HepG2 (cell line): ENCODE results near the gene QSOX1. TPM values are rescaled to one million over a fixed set of nuclear protein-coding genes. Genes with fewer than 3 reads are reported as not detected.

Source experiments
- ATAC-seq: fragments of 200-7000 bp; cut with Tn5 transposase; 3 replicates; pipeline ENCODE4 v1.9.1; 2020; ENCODE audit warnings: mild to moderate bottlenecking, moderate library complexity
- BruUV-seq: library from RNA; stranded (reverse); fragments of 400-500 nt; replicated peaks from 2 replicates; lab custom pipeline; 2021; lab: Mats Ljungman, UMichigan
- CTCF ChIA-PET: fragments of 300-600 bp; formaldehyde crosslinking; extraction: SDS; loops from one replicate; lab custom pipeline; 2021; ENCODE audit warnings: low total read pairs, inconsistent platforms, low intra/inter-chr PET ratio; lab: Yijun Ruan, JAX
- POLR2A ChIA-PET: fragments of 350-600 bp; sonication (Branson Sonifier 250); formaldehyde crosslinking; loops from one replicate; lab custom pipeline; 2020; ENCODE audit warnings: antibody characterized with exemption, inconsistent platforms; lab: Yijun Ruan, JAX
- DNase-seq: peaks from one replicate; pipeline ENCODE4 v3.0.0-alpha.2; 2015; ENCODE audit warnings: low spot score
- FAIRE-seq: peaks from 3 replicates; lab custom pipeline; 2011; peaks lifted over from hg19 to GRCh38; lab: Jason Lieb, UNC
- H2AFZ ChIP-seq: one replicate; pipeline ENCODE4 v1.6.1; 2011; ENCODE audit warnings: low read length, inconsistent platforms
- H3K27ac ChIP-seq: fragments of 300-600 bp; 3 replicates; pipeline ENCODE4 v1.8.0; 2011; ENCODE audit warnings: mixed run types, mild to moderate bottlenecking, mixed read lengths, low read length, inconsistent platforms; ENCODE audit not compliant: insufficient read depth; ENCODE audit errors: extremely low read length
- H3K27me3 ChIP-seq, 2 experiments: fragments of 200-600 bp in 1 of 2; 2 replicates in 1 of 2; 3 replicates in 1 of 2; pipeline versions ENCODE4 v1.6.0 to v1.8.0; 2011; ENCODE audit warnings: low read length in 2 of 2, mild to moderate bottlenecking in 2 of 2, moderate library complexity in 2 of 2, inconsistent platforms in 1 of 2; ENCODE audit not compliant: insufficient read depth in 2 of 2, control insufficient read depth in 1 of 2
- H3K36me3 ChIP-seq, 2 experiments: fragments of 200-600 bp in 1 of 2; replicated peaks in 1 of 2; 2 replicates in 1 of 2; 3 replicates in 1 of 2; pipeline versions ENCODE4 v1.5.1 to v1.8.0; 2011; ENCODE audit warnings: low read length in 2 of 2, inconsistent platforms in 1 of 2; ENCODE audit not compliant: insufficient read depth in 2 of 2, control insufficient read depth in 1 of 2
- H3K4me1 ChIP-seq: 2 replicates; pipeline ENCODE4 v1.5.1; 2012; ENCODE audit warnings: low read length, inconsistent platforms; ENCODE audit not compliant: insufficient read depth
- H3K4me2 ChIP-seq: 2 replicates; pipeline ENCODE4 v1.6.0; 2011; ENCODE audit warnings: low read depth, low read length, inconsistent platforms
- H3K4me3 ChIP-seq, 3 experiments: fragments of 200-600 bp in 1 of 3; sonication (generic), shearing (Covaris generic) in 1 of 3; replicated peaks in 1 of 3; 2 replicates each; pipeline ENCODE4 v1.5.1; 2011 to 2016; ENCODE audit warnings: low read length in 3 of 3, inconsistent platforms in 2 of 3, low read depth in 2 of 3, mild to moderate bottlenecking in 2 of 3, control low read depth in 1 of 3, mixed read lengths in 1 of 3; ENCODE audit not compliant: insufficient read depth in 1 of 3
- H3K79me2 ChIP-seq: one replicate; pipeline ENCODE4 v1.6.1; 2011; ENCODE audit warnings: low read length, inconsistent platforms; ENCODE audit not compliant: insufficient read depth
- H3K9ac ChIP-seq: 2 replicates; pipeline ENCODE4 v1.6.0; 2011; ENCODE audit warnings: mild to moderate bottlenecking, low read depth, low read length, inconsistent platforms; ENCODE audit not compliant: insufficient read depth
- H3K9me3 ChIP-seq: 2 replicates; pipeline ENCODE4 v1.5.1; 2012; ENCODE audit warnings: mild to moderate bottlenecking, low read length
- H4K20me1 ChIP-seq: 2 replicates; pipeline ENCODE4 v1.6.0; 2011; ENCODE audit warnings: inconsistent platforms, mild to moderate bottlenecking, low read length, moderate library complexity; ENCODE audit not compliant: insufficient read depth
- CENPX ChIP-seq: sonication (generic); formaldehyde crosslinking; IDR thresholded peaks from 2 replicates; pipeline ENCODE4 v1.9.0; 2021; ENCODE audit warnings: mild to moderate bottlenecking, missing genetic modification reagents, moderate library complexity
- KLF16 ChIP-seq, 2 experiments: sonication (generic) in 1 of 2; formaldehyde crosslinking in 1 of 2; IDR thresholded peaks; 2 replicates each; pipeline versions ENCODE4 v1.6.1 to v1.8.0; 2016 to 2023; ENCODE audit warnings: missing genetic modification reagents in 2 of 2, missing compliant biosample characterization in 1 of 2
- MTA1 ChIP-seq: sonication (generic); formaldehyde crosslinking; IDR thresholded peaks from 2 replicates; pipeline ENCODE4 v1.4.0; 2020; ENCODE audit warnings: missing genetic modification reagents, mild to moderate bottlenecking, borderline replicate concordance
- MTA3 ChIP-seq: sonication (generic); formaldehyde crosslinking; IDR thresholded peaks from 2 replicates; pipeline ENCODE4 v1.4.0; 2020; ENCODE audit warnings: missing genetic modification reagents
- MTF1 ChIP-seq: sonication (generic); formaldehyde crosslinking; IDR thresholded peaks from 2 replicates; pipeline ENCODE4 v1.5.0; 2020; ENCODE audit warnings: missing genetic modification reagents
- NFKB2 ChIP-seq: sonication (generic); formaldehyde crosslinking; IDR thresholded peaks from 2 replicates; pipeline ENCODE4 v1.4.0; 2020; ENCODE audit warnings: missing genetic modification reagents, borderline replicate concordance
- NFYC ChIP-seq: IDR thresholded peaks from 2 replicates; pipeline ENCODE4 v1.6.1; 2016; ENCODE audit warnings: missing genetic modification reagents, missing compliant biosample characterization
- POLR2AphosphoS2 ChIP-seq: IDR thresholded peaks from 2 replicates; pipeline ENCODE4 v1.6.1; 2011; ENCODE audit warnings: low read depth, low read length, improper control_type of control experiment
- SMYD3 ChIP-seq: sonication (generic); formaldehyde crosslinking; IDR thresholded peaks from 2 replicates; pipeline ENCODE4 v1.8.1; 2023; ENCODE audit warnings: mild to moderate bottlenecking, missing genetic modification reagents
- ZC3H13 ChIP-seq: sonication (generic); formaldehyde crosslinking; IDR thresholded peaks from 2 replicates; pipeline ENCODE4 v1.8.1; 2023; ENCODE audit warnings: mild to moderate bottlenecking, missing genetic modification reagents, moderate library complexity
- ZIK1 ChIP-seq: sonication (generic); formaldehyde crosslinking; IDR thresholded peaks from 2 replicates; pipeline ENCODE4 v1.5.0; 2020; ENCODE audit warnings: mild to moderate bottlenecking, low read depth, missing genetic modification reagents, borderline replicate concordance
- ZNF264 ChIP-seq: sonication (generic); formaldehyde crosslinking; IDR thresholded peaks from 2 replicates; pipeline ENCODE4 v1.4.0; 2020; ENCODE audit warnings: missing genetic modification reagents
- ZNF460 ChIP-seq: sonication (generic); formaldehyde crosslinking; IDR thresholded peaks from 2 replicates; pipeline ENCODE4 v1.5.1; 2020; ENCODE audit warnings: missing genetic modification reagents, mild to moderate bottlenecking, borderline replicate concordance
- ZNF572 ChIP-seq: sonication (generic); formaldehyde crosslinking; IDR thresholded peaks from 2 replicates; pipeline ENCODE4 v1.5.1; 2020; ENCODE audit warnings: mild to moderate bottlenecking, missing genetic modification reagents
- WGBS: methylation state at CpG from one replicate; pipeline ENCODE4 v1.1.6; 2017; ENCODE audit warnings: low lambda C conversion rate; 5-methylcytosine and 5-hydroxymethylcytosine counted together
- in situ Hi-C: cut with HindIII; loops from 2 replicates; pipeline ENCODE4 v1.10.0; 2017; ENCODE audit warnings: low pct_unique_long_range_greater_than_20kb; ENCODE audit not compliant: extremely low pct_ligation_motif_present
- intact Hi-C: fragments of 100-400 bp; cut with micrococcal nuclease; formaldehyde crosslinking; loops from one replicate; pipeline ENCODE4 v1.10.0; 2022; ENCODE audit not compliant: unreplicated experiment
- polyA plus RNA-seq, 8 experiments: library from polyadenylated mRNA; depleted of rRNA in 3 of 8; stranded (reverse) in 7 of 8; unstranded in 1 of 8; fragments of >200 nt; fragmentation: Illumina TruSeq in 4 of 8; extraction: Trizol in 4 of 8; gene quantifications; 2 replicates each; pipeline versions ENCODE4 v1.2.1 to v1.2.3, GENCODE V29; 2011 to 2016; ENCODE audit warnings: low read depth in 4 of 8, missing spikeins in 1 of 8, mixed read lengths in 1 of 8; ENCODE audit not compliant: insufficient read depth in 1 of 8
- total RNA-seq, 5 experiments: library from RNA; depleted of rRNA; stranded (reverse); fragments of >200 nt; fragmentation: Illumina TruSeq; extraction: Trizol; gene quantifications; 2 replicates each; pipeline ENCODE4 v1.2.3, GENCODE V29; 2016; ENCODE audit warnings: low read depth in 1 of 5
- TF ChIP-seq, protein P1 (sequence below): sonication (generic); formaldehyde crosslinking; IDR thresholded peaks from 2 replicates; pipeline ENCODE4 v1.4.0; 2020; ENCODE audit warnings: low read depth, mild to moderate bottlenecking, missing genetic modification reagents
- TF ChIP-seq, protein P2 (sequence below): sonication (generic); formaldehyde crosslinking; IDR thresholded peaks from 2 replicates; pipeline ENCODE4 v1.8.1; 2023; ENCODE audit warnings: missing genetic modification reagents, inconsistent platforms, borderline replicate concordance
- TF ChIP-seq, protein P3 (sequence below): IDR thresholded peaks from 2 replicates; pipeline ENCODE4 v1.6.1; 2016

The QSOX1 gene
- total and polyA plus RNA-seq, 2 of the 13 experiments (the other 11 are each of a cell fraction or from before 2014, with no cell fraction given), result 6.8 to 40.2 TPM

DNA sequence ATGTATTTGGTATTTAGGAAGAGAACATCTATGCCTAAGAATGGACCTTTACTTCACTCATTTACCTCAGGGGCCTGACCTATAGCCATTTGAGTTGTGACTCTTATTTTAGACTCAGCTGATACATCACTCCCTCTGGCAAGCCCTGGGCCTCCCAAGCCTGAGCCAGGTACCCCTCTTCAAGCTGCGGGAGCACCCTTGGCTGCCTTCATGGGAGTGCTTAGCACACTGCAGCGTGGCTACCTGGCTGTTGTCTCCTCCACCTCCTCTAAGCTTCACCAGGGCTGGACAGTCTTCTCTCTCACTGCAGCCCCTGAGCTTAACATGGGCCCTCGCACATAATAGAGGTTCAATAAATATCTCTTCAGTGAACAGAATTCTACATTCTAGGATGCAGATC is 51.9 kb downstream of the QSOX1 start:
- in situ Hi-C loops, result loop anchor here (5.0 kb wide), 1 partner anchor 51 kb away; no protein-coding TSS in a partner anchor
- Histone ChIP-seq H3K4me2 (no peak overlapping the region), H3K27ac (no peak overlapping the region), H3K27me3 (peaks cover 0 to 14% of the 10 kb centered on the region in 2 experiments; a peak in 2 of 5 replicates), H2AFZ (no peak overlapping the region), H3K4me1 (no peaks in the 10 kb centered on the region), H3K9ac (no peak overlapping the region), H4K20me1 (no peaks in the 10 kb centered on the region), H3K36me3 (no peaks in the 10 kb centered on the region), H3K9me3 (no peaks in the 10 kb centered on the region), H3K4me3 (no peak overlapping the region), H3K79me2 (no peaks in the 10 kb centered on the region)
- TF ChIP-seq KLF16 (CRISPR knock-in tag; IDR thresholded peaks at IDR 0.05), result no peak
- no TSS peak for BruUV-seq
- ChIA-PET POLR2A (no interaction called here), CTCF (no interaction called here)
- intact Hi-C loops, result no loop called here
- 30% methylated on average over 3 of the region's 3 CpGs for WGBS
- ATAC-seq (no peak), FAIRE-seq (no peak), DNase-seq (no peak)

DNA sequence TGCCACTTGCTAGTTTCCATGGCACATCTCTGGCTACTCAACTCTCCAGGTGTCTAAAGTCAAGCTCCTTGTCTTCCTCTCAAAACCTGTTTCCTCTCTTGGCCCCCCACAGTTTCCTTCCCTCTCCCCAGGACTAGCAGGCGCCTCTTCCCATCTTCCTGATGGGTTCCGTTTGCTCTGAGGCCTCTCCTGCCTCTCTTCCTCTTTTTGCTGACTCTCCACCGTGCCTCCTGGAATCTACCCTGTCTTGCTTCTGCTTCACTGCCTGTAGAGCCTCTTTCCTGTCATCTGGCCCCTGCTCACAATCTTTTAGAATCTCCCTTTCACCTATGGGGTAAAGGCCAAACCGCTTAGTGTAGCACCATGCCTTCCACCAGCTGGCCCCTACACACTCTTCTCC is 53.6 kb downstream of the QSOX1 start:
- ATAC-seq (no peak), FAIRE-seq (no peak), DNase-seq (no peak)
- H3K27me3 ChIP-seq, result peaks cover 0 to 8% of the 10 kb centered on the region in 2 experiments; a peak in 2 of 5 replicates
- 17% methylated on average over 4 of the region's 4 CpGs for WGBS
- no peaks in the 10 kb centered on the region for H3K79me2 ChIP-seq
- H3K27ac ChIP-seq, result no peak overlapping the region
- no peaks in the 10 kb centered on the region for H3K9me3 ChIP-seq
- no TSS peak for BruUV-seq
- ChIA-PET CTCF (no interaction called here), POLR2A (no interaction called here)
- H3K4me1 ChIP-seq, result no peaks in the 10 kb centered on the region
- in situ Hi-C loops (loop anchor here (5.0 kb wide), 1 partner anchor 49 kb away; no protein-coding TSS in a partner anchor), intact Hi-C loops (no loop called here)
- no peak overlapping the region for H2AFZ ChIP-seq
- H3K36me3 ChIP-seq, result no peaks in the 10 kb centered on the region
- H3K4me2 ChIP-seq, result no peak overlapping the region
- no peaks in the 10 kb centered on the region for H4K20me1 ChIP-seq
- H3K9ac ChIP-seq, result no peak overlapping the region
- no peak overlapping the region for H3K4me3 ChIP-seq
- TF ChIP-seq ZNF264 (CRISPR knock-in tag), result no peak
- TF ChIP-seq SMYD3 (CRISPR knock-in tag), result no peak
- no peak for TF ChIP-seq MTA3 (CRISPR knock-in tag)
- no peak for TF ChIP-seq ZNF572 (CRISPR knock-in tag)
- TF ChIP-seq, protein P1, sequence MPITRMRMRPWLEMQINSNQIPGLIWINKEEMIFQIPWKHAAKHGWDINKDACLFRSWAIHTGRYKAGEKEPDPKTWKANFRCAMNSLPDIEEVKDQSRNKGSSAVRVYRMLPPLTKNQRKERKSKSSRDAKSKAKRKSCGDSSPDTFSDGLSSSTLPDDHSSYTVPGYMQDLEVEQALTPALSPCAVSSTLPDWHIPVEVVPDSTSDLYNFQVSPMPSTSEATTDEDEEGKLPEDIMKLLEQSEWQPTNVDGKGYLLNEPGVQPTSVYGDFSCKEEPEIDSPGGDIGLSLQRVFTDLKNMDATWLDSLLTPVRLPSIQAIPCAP (CRISPR knock-in tag), result no peak
- TF ChIP-seq NFYC (CRISPR knock-in tag), result no peak
- TF ChIP-seq ZNF460 (CRISPR knock-in tag), result no peak
- no peak for TF ChIP-seq ZIK1 (CRISPR knock-in tag)
- TF ChIP-seq MTA1 (CRISPR knock-in tag), result no peak
- no peak for TF ChIP-seq MTF1 (CRISPR knock-in tag)
- TF ChIP-seq CENPX, result no peak
- no peak for TF ChIP-seq ZC3H13 (CRISPR knock-in tag)
- TF ChIP-seq POLR2AphosphoS2, result no peak
- TF ChIP-seq, protein P2, sequence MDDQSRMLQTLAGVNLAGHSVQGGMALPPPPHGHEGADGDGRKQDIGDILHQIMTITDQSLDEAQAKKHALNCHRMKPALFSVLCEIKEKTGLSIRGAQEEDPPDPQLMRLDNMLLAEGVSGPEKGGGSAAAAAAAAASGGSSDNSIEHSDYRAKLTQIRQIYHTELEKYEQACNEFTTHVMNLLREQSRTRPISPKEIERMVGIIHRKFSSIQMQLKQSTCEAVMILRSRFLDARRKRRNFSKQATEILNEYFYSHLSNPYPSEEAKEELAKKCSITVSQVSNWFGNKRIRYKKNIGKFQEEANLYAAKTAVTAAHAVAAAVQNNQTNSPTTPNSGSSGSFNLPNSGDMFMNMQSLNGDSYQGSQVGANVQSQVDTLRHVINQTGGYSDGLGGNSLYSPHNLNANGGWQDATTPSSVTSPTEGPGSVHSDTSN (CRISPR knock-in tag), result no peak
- no peak for TF ChIP-seq NFKB2
- TF ChIP-seq, protein P3, sequence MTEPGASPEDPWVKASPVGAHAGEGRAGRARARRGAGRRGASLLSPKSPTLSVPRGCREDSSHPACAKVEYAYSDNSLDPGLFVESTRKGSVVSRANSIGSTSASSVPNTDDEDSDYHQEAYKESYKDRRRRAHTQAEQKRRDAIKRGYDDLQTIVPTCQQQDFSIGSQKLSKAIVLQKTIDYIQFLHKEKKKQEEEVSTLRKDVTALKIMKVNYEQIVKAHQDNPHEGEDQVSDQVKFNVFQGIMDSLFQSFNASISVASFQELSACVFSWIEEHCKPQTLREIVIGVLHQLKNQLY (CRISPR knock-in tag), result no peak
